ENCODE measurements around the gene USP34. TPM values are rescaled to one million over a fixed set of nuclear protein-coding genes. Genes with fewer than 3 reads are reported as not detected.

USP34 gene
- total RNA-seq: 10 to 100 TPM; 66.0 to 76.0 TPM

- Histone ChIP-seq H3K27ac (peak within 1 kb of the TSS; percentile 97 to 98), H3K9me3 (no peaks in the 10 kb centered on the region), H3K27me3 (no peaks in the 10 kb centered on the region), H3K4me3 (peak within 1 kb of the TSS; percentile 80 to 94), H3K36me3 (peaks cover 7% of the 10 kb centered on the region), H3K4me1 (peaks cover 0 to 36% of the 10 kb centered on the region in 2 donors)
- peak; percentile 89 for DNase-seq (ENCODE audit: low spot score)
- TF ChIP-seq CTCF (IDR thresholded peaks at IDR 0.05): no peak
Measured at GRCh38 chr2:61470965-61471904, at the start of gene USP34. TSS of gene USP34 (minus strand) at chr2:61471087. CDS start at chr2:61470692, 395 bp downstream.

GRCh38 chr2:61520261-61520660, 49.4 kb upstream of the USP34 start:
- no peak for TF ChIP-seq CTCF (IDR thresholded peaks at IDR 0.05)
- no peaks in the 10 kb centered on the region for H3K4me1 ChIP-seq
- no peaks in the 10 kb centered on the region for H3K9me3 ChIP-seq
- no peak overlapping the region for H3K4me3 ChIP-seq
- no peak for DNase-seq (ENCODE audit: low spot score)
- H3K27me3 ChIP-seq: no peaks in the 10 kb centered on the region
- H3K36me3 ChIP-seq: peaks cover 50% of the 10 kb centered on the region
- H3K27ac ChIP-seq: no peak overlapping the region

GRCh38 chr2:61512768-61513398, 42.0 kb upstream of the USP34 start:
- Histone ChIP-seq H3K27ac (no peak overlapping the region), H3K27me3 (no peaks in the 10 kb centered on the region), H3K9me3 (no peaks in the 10 kb centered on the region), H3K4me3 (no peak overlapping the region), H3K36me3 (peaks cover 30% of the 10 kb centered on the region), H3K4me1 (no peaks in the 10 kb centered on the region)
- no peak for DNase-seq (ENCODE audit: low spot score)
- TF ChIP-seq CTCF (IDR thresholded peaks at IDR 0.05): no peak

GRCh38 chr2:61510674-61511671, 40.1 kb upstream of the USP34 start:
- DNase-seq (ENCODE audit: low spot score): no peak
- no peaks in the 10 kb centered on the region for H3K4me1 ChIP-seq
- no peak overlapping the region for H3K4me3 ChIP-seq
- no peaks in the 10 kb centered on the region for H3K9me3 ChIP-seq
- TF ChIP-seq CTCF (IDR thresholded peaks at IDR 0.05): no peak
- no peak overlapping the region for H3K27ac ChIP-seq
- peaks cover 15% of the 10 kb centered on the region for H3K36me3 ChIP-seq
- H3K27me3 ChIP-seq: no peaks in the 10 kb centered on the region

GRCh38 chr2:61504949-61505348, 34.1 kb upstream of the USP34 start:
- Histone ChIP-seq H3K4me1 (no peaks in the 10 kb centered on the region), H3K4me3 (no peak overlapping the region), H3K27ac (no peak overlapping the region), H3K9me3 (no peaks in the 10 kb centered on the region), H3K27me3 (no peaks in the 10 kb centered on the region), H3K36me3 (peaks cover 19% of the 10 kb centered on the region)
- TF ChIP-seq CTCF (IDR thresholded peaks at IDR 0.05): no peak
- no peak for DNase-seq (ENCODE audit: low spot score)
